Measurements from ENCODE around the gene SLC10A4.
"Not testable (repeated sequence)": the region's sequence is repeated elsewhere in the genome, so short reads cannot be mapped to it uniquely, and the experiment has no call there.

The SLC10A4 gene

GRCh38 chr4:48483006-48483776, at the start of gene SLC10A4:
Gene SLC10A4 (plus strand): TSS chr4:48483343. CDS start chr4:48483562, 219 bp downstream.
- no peak for DNase-seq

- DNase-seq, result no peak
Observed at GRCh38 chr4:48436318-48436717, 46.8 kb upstream of the SLC10A4 start.

- no peak for DNase-seq
Observed at GRCh38 chr4:48439988-48440387, 43.2 kb upstream of the SLC10A4 start.

- DNase-seq, result not testable (repeated sequence)
Observed at GRCh38 chr4:48440914-48441313, 42.2 kb upstream of the SLC10A4 start.

- DNase-seq, result no peak
Observed at GRCh38 chr4:48445704-48446103, 37.4 kb upstream of the SLC10A4 start.

- DNase-seq, result no peak
Observed at GRCh38 chr4:48446642-48447041, 36.5 kb upstream of the SLC10A4 start.

GRCh38 chr4:48449151-48449550, 34.0 kb upstream of the SLC10A4 start:
- no peak for DNase-seq

GRCh38 chr4:48450740-48451139, 32.4 kb upstream of the SLC10A4 start:
- DNase-seq, result no peak

GRCh38 chr4:48451656-48452055, 31.5 kb upstream of the SLC10A4 start:
- DNase-seq, result not testable (repeated sequence)

- no peak for DNase-seq
Observed at GRCh38 chr4:48454591-48454990, 28.6 kb upstream of the SLC10A4 start.

- DNase-seq, result no peak
Observed at GRCh38 chr4:48461000-48461399, 22.1 kb upstream of the SLC10A4 start.

- no peak for DNase-seq
Observed at GRCh38 chr4:48462363-48462762, 20.8 kb upstream of the SLC10A4 start.

GRCh38 chr4:48467442-48467841, 15.7 kb upstream of the SLC10A4 start:
- DNase-seq, result no peak

GRCh38 chr4:48467891-48468290, 15.3 kb upstream of the SLC10A4 start:
- DNase-seq, result no peak

GRCh38 chr4:48470137-48470536, 13.0 kb upstream of the SLC10A4 start:
- DNase-seq, result no peak

- DNase-seq, result no peak
Observed at GRCh38 chr4:48470570-48470969, 12.6 kb upstream of the SLC10A4 start.

- no peak for DNase-seq
Observed at GRCh38 chr4:48472794-48473193, 10.3 kb upstream of the SLC10A4 start.

GRCh38 chr4:48475770-48476169, 7.4 kb upstream of the SLC10A4 start:
- DNase-seq, result no peak

- no peak for DNase-seq
Observed at GRCh38 chr4:48478273-48478672, 4.9 kb upstream of the SLC10A4 start.

GRCh38 chr4:48481581-48481980, 1.6 kb upstream of the SLC10A4 start:
- DNase-seq, result no peak

GRCh38 chr4:48483777-48484493, 792 bp downstream of the SLC10A4 start:
- no peak for DNase-seq

GRCh38 chr4:48484494-48485168, 1.5 kb downstream of the SLC10A4 start:
- DNase-seq, result no peak

GRCh38 chr4:48489683-48490011, 6.5 kb downstream of the SLC10A4 start:
- DNase-seq, result no peak

Measured in GDM1 (cell line).